ENCODE measurements around the gene LILRA2. TPM values are rescaled to one million over a fixed set of nuclear protein-coding genes. Genes with fewer than 3 reads are reported as not detected.
"Not testable (repeated sequence)": the region's sequence is repeated elsewhere in the genome, so short reads cannot be mapped to it uniquely, and the experiment has no call there.

The LILRA2 gene
- total RNA-seq, 2 donors from 2014 or later = 1.6 to 2.5 TPM

GRCh38 chr19:54614726-54615125 is 41.1 kb downstream of the LILRA2 start:
- H3K27me3 ChIP-seq (replicated peaks; ENCODE audit: insufficient read depth) = no peaks in the 10 kb centered on the region
- DNase-seq (ENCODE audit: low spot score) = no peak

GRCh38 chr19:54616057-54616456 is 42.5 kb downstream of the LILRA2 start:
- Histone ChIP-seq H3K27me3 (replicated peaks; ENCODE audit: insufficient read depth) (no peaks in the 10 kb centered on the region), H3K27ac (no peak overlapping the region), H3K4me1 (replicated peaks) (no peaks in the 10 kb centered on the region), H3K36me3 (no peaks in the 10 kb centered on the region), H3K9me3 (no peaks in the 10 kb centered on the region), H3K4me3 (no peak overlapping the region)
- no peak for DNase-seq (ENCODE audit: low spot score)
- intact Hi-C loops (cut with DNase I) = no loop called here
- 38% methylated on average over 3 of the region's 3 CpGs for WGBS
- TF ChIP-seq POLR2AphosphoS5 (IDR thresholded peaks at IDR 0.05) (no peak), POLR2A (IDR thresholded peaks at IDR 0.05) (no peak), CTCF (IDR thresholded peaks at IDR 0.05) (no peak)

More at GRCh38 chr19:54614726-54615125, 41.1 kb downstream of the LILRA2 start:
- Histone ChIP-seq H3K9me3 (no peaks in the 10 kb centered on the region), H3K4me1 (replicated peaks) (no peaks in the 10 kb centered on the region), H3K36me3 (no peaks in the 10 kb centered on the region), H3K27ac (no peak overlapping the region), H3K4me3 (no peak overlapping the region)
- intact Hi-C loops (cut with DNase I) = no loop called here
- no peak for TF ChIP-seq POLR2A (IDR thresholded peaks at IDR 0.05)
- TF ChIP-seq POLR2AphosphoS5 (IDR thresholded peaks at IDR 0.05) = no peak
- no peak for TF ChIP-seq CTCF (IDR thresholded peaks at IDR 0.05)
- 97% methylated on average over 1 of the region's 1 CpG for WGBS

GRCh38 chr19:54616821-54617560 is 43.4 kb downstream of the LILRA2 start:
- no peak for DNase-seq (ENCODE audit: low spot score)
- Histone ChIP-seq H3K4me1 (replicated peaks) (no peaks in the 10 kb centered on the region), H3K9me3 (no peaks in the 10 kb centered on the region), H3K27me3 (replicated peaks; ENCODE audit: insufficient read depth) (no peaks in the 10 kb centered on the region), H3K4me3 (no peak overlapping the region), H3K27ac (no peak overlapping the region), H3K36me3 (no peaks in the 10 kb centered on the region)
- TF ChIP-seq CTCF (IDR thresholded peaks at IDR 0.05) (no peak), POLR2A (IDR thresholded peaks at IDR 0.05) (no peak), POLR2AphosphoS5 (IDR thresholded peaks at IDR 0.05) (no peak)
- intact Hi-C loops (cut with DNase I) = no loop called here
- 52% methylated on average over 5 of the region's 5 CpGs for WGBS

DNA sequence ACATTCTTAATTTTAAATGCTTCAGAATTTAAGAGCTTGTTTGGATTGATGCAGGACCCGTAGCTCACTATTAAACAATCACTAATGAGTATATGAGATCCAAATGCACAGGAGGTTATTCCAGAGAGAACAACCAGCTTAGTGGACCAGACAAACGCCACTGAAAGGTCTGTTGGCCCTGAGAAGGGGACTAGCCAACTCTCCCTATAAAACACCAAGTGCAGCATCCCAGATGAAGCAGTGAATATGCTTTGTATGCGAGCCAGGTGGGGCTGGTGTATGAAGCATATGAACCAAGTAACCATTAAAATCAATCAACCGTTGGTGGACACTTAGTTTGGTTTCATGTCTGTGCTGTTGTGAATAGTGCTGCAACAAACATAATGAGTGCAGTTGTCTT is 46.9 kb downstream of the LILRA2 start:
- WGBS = 66% methylated on average over 4 of the region's 4 CpGs
- H3K36me3 ChIP-seq = no peaks in the 10 kb centered on the region
- no peaks in the 10 kb centered on the region for H3K4me1 ChIP-seq (replicated peaks)
- no peak overlapping the region for H3K27ac ChIP-seq
- H3K9me3 ChIP-seq = no peaks in the 10 kb centered on the region
- no peak for DNase-seq (ENCODE audit: low spot score)
- no peak overlapping the region for H3K4me3 ChIP-seq
- intact Hi-C loops (cut with DNase I) = no loop called here
- H3K27me3 ChIP-seq (replicated peaks; ENCODE audit: insufficient read depth) = no peaks in the 10 kb centered on the region
- TF ChIP-seq CTCF (IDR thresholded peaks at IDR 0.05) (no peak), POLR2AphosphoS5 (IDR thresholded peaks at IDR 0.05) (no peak), POLR2A (IDR thresholded peaks at IDR 0.05) (no peak)

- H3K4me1 ChIP-seq (replicated peaks) = no peaks in the 10 kb centered on the region
- no peaks in the 10 kb centered on the region for H3K27me3 ChIP-seq (replicated peaks; ENCODE audit: insufficient read depth)
- intact Hi-C loops (cut with DNase I) = no loop called here
- no peak overlapping the region for H3K27ac ChIP-seq
- no peaks in the 10 kb centered on the region for H3K9me3 ChIP-seq
- H3K36me3 ChIP-seq = no peaks in the 10 kb centered on the region
- DNase-seq (ENCODE audit: low spot score) = no peak
- no peak for TF ChIP-seq CTCF (IDR thresholded peaks at IDR 0.05)
- TF ChIP-seq POLR2AphosphoS5 (IDR thresholded peaks at IDR 0.05) = no peak
- no peak for TF ChIP-seq POLR2A (IDR thresholded peaks at IDR 0.05)
- 67% methylated on average over 4 of the region's 4 CpGs for WGBS
- no peak overlapping the region for H3K4me3 ChIP-seq
These were observed 48.8 kb downstream of the LILRA2 start for GRCh38 chr19:54622431-54622830.

- DNase-seq (ENCODE audit: low spot score); H3K36me3 ChIP-seq; H3K27ac ChIP-seq; intact Hi-C loops (cut with DNase I); H3K4me1 ChIP-seq (replicated peaks); H3K27me3 ChIP-seq (replicated peaks; ENCODE audit: insufficient read depth); H3K9me3 ChIP-seq; H3K4me3 ChIP-seq: not testable (repeated sequence)
- WGBS = 77% methylated on average over 4 of the region's 10 CpGs
These were observed 50.6 kb downstream of the LILRA2 start for GRCh38 chr19:54624234-54624633.

DNA sequence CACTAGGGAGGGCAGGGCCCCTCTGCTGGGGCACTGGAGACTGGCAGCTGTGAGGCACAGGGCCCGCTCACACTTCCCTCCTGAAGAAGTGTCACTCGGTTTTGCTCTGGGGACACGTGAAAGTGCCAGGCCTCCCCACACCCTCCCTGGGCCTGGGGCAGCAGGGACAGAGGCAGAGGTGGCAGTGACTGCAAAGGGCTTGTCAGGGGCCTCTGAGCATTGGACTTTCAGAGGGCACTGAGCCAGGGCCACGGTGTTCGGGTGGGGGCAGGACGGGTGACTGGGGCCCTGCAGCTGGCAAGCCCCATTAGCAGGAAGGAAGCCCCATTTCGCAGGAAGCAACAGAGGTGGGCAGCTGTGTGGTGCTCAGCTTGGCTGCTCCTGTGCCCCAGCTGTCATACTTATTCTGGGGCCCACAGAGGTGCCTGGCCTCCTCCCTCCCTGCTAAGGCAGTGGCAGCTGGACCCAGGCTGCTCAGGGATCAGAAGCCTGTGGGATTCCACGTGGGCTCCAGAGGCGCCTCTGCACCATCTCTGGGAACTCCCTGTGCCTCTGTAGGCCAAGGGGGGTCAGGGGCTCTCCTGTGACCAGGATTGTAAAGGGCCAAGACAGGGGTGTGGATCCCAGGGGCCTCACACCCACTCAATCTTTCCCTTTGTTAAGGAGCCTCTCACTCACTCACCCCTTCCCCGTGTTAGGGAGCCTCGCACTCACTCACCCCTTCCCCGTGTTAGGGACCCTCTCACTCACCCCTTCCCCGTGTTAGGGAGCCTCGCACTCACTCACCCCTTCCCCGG is 51.5 kb downstream of the LILRA2 start:
- intact Hi-C loops (cut with DNase I); H3K9me3 ChIP-seq; DNase-seq (ENCODE audit: low spot score); H3K27ac ChIP-seq; H3K36me3 ChIP-seq; H3K27me3 ChIP-seq (replicated peaks; ENCODE audit: insufficient read depth); H3K4me3 ChIP-seq; H3K4me1 ChIP-seq (replicated peaks): not testable (repeated sequence)
- WGBS = 87% methylated on average over 10 of the region's 15 CpGs

All from prostate gland (tissue), 2 donors.